Measurements from ENCODE around the gene OR5K4. TPM values are rescaled to one million over a fixed set of nuclear protein-coding genes. Genes with fewer than 3 reads are reported as not detected.

The OR5K4 gene
- total and polyA plus RNA-seq, 2 donors (not counting 3 experiments of a cell fraction or from before 2014, with no cell fraction given), result not detected

DNA sequence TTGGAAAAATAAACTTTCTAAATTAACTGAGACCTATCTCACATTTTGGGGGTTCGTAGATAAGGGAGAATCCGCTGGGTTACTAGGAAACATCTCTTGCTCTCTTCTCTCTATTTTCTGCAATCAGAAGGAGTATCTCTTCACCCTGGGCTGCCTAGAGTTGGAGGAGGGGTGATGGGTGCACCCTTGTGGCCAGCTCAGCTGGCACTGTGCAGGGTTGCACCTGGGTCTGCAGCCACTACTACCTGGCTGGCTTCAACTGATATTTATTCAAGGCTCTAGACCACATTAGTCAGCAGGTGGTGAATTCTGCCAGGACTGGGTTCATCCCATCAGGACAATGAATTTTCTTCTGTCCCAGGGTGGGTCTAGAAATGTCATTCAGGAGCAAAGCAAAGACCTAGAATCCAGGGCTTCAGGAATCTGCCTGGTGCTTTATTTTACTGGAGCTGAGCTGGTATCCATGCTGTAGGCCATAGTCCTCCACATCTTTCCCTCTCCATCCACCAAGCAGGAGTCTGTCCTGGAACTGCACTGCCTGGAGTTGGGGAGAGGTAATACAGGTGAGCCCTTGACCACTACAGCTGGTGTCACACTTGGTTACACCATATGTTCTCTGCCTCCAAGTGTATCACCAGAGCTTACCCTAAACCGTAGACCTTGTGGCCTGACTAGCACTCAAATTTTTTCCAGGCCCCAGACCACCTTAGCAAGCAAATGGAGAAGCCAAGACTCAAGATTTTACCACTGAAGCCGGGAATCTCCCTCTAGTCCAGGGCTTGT, 14.0 kb downstream of the OR5K4 start:
- Histone ChIP-seq H3K27me3 (ENCODE audit: control insufficient read depth in 2 of 2, insufficient read depth in 2 of 2, low read length in 2 of 2) (no peaks in the 10 kb centered on the region), H3K27ac (ENCODE audit: insufficient read depth, low read depth, low read length) (no peak overlapping the region), H3K4me2 (ENCODE audit: insufficient read depth, low read length) (no peak overlapping the region), H3K9me1 (replicated peaks; ENCODE audit: control insufficient read depth, extremely low read depth, insufficient read depth, low read length) (no peaks in the 10 kb centered on the region), H3K9me3 (replicated peaks; ENCODE audit: control insufficient read depth, insufficient read depth, low read length) (no peaks in the 10 kb centered on the region), H3K4me1 (ENCODE audit: control insufficient read depth, extremely low read depth, insufficient read depth, low read length) (no peaks in the 10 kb centered on the region), H3K9ac (replicated peaks; ENCODE audit: extremely low read depth, insufficient read depth, low read length) (no peak overlapping the region), H2AFZ (ENCODE audit: low read depth, low read length) (no peak overlapping the region), H4K20me1 (replicated peaks; ENCODE audit: control insufficient read depth, extremely low read depth, insufficient read depth, low read length) (no peaks in the 10 kb centered on the region), H3K4me3 (replicated peaks in 1 of 3; ENCODE audit: insufficient read depth in 1 of 3, low read depth in 1 of 3, low read length in 3 of 3) (no peak overlapping the region), H3K79me2 (ENCODE audit: control insufficient read depth, insufficient read depth, low read length) (no peaks in the 10 kb centered on the region), H3K36me3 (ENCODE audit: control insufficient read depth in 2 of 2, extremely low read depth in 1 of 2, insufficient read depth in 2 of 2, low read length in 2 of 2) (no peaks in the 10 kb centered on the region)
- no TSS peak for BruUV-seq (replicated peaks)
- DNase-seq (ENCODE audit: low read depth, low spot score) (no peak), FAIRE-seq (no peak)
- CTCF ChIA-PET, result no interaction called here
- TF ChIP-seq POLR2A (IDR thresholded peaks at IDR 0.05; ENCODE audit: low read depth, low read length), result no peak
- TF ChIP-seq, protein P1, sequence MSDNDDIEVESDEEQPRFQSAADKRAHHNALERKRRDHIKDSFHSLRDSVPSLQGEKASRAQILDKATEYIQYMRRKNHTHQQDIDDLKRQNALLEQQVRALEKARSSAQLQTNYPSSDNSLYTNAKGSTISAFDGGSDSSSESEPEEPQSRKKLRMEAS (IDR thresholded peaks at IDR 0.05; ENCODE audit: insufficient read depth, insufficient read length), result no peak
- TF ChIP-seq POLR2AphosphoS5 (IDR thresholded peaks at IDR 0.05; ENCODE audit: insufficient read depth, low read depth, low read length), result no peak
- TF ChIP-seq EZH2 (IDR thresholded peaks at IDR 0.05; ENCODE audit: borderline replicate concordance, low read depth, low read length, severe bottlenecking), result no peak
- no peak for TF ChIP-seq GATA2 (IDR thresholded peaks at IDR 0.05; ENCODE audit: insufficient read depth, insufficient read length, low read depth, low read length)
- TF ChIP-seq FOS (IDR thresholded peaks at IDR 0.05; ENCODE audit: borderline replicate concordance, insufficient read depth, low read length), result no peak
- TF ChIP-seq JUN (IDR thresholded peaks at IDR 0.05; ENCODE audit: borderline replicate concordance, insufficient read depth, insufficient read length, low read depth), result no peak
- no peak for TF ChIP-seq CTCF (IDR thresholded peaks at IDR 0.05; ENCODE audit: extremely low read depth in 1 of 2, insufficient read depth in 1 of 2, low read depth in 1 of 2, low read length in 2 of 2)
- no peak for TF ChIP-seq MYC (IDR thresholded peaks at IDR 0.05; ENCODE audit: low read depth, low read length)
- POLR2A ChIA-PET, result no interaction called here
- dilution Hi-C loops (cut with MboI; ENCODE audit: extremely low pct_ligation_motif_present, low sequenced_read_pairs), result no loop called here
- intact Hi-C loops (cut with micrococcal nuclease), result no loop called here

Data from endothelial cell of umbilical vein (primary cell).